GM12892 (cell line): ENCODE data around the gene TMEM121.
"Not testable (repeated sequence)": the region's sequence is repeated elsewhere in the genome, so short reads cannot be mapped to it uniquely, and the experiment has no call there.

Source experiments
- POLR2A ChIP-seq: IDR thresholded peaks from 2 replicates; pipeline ENCODE4 v1.6.1; 2011; ENCODE audit warnings: low read depth, low read length, control low read depth
- POLR2AphosphoS5 ChIP-seq: IDR thresholded peaks from 2 replicates; pipeline ENCODE4 v1.6.1; 2011; ENCODE audit warnings: low read depth, low read length, control low read depth
- TAF1 ChIP-seq: IDR thresholded peaks from 2 replicates; pipeline ENCODE4 v1.6.1; 2011; ENCODE audit warnings: low read depth, mild to moderate bottlenecking, control low read depth, low read length, borderline replicate concordance

- not testable (repeated sequence) for TF ChIP-seq POLR2A, TAF1, POLR2AphosphoS5
Observed at GRCh38 chr14:105574411-105574810, 48.0 kb downstream of the TMEM121 start.
